ENCODE results near the gene SEPTIN5.

DNA sequence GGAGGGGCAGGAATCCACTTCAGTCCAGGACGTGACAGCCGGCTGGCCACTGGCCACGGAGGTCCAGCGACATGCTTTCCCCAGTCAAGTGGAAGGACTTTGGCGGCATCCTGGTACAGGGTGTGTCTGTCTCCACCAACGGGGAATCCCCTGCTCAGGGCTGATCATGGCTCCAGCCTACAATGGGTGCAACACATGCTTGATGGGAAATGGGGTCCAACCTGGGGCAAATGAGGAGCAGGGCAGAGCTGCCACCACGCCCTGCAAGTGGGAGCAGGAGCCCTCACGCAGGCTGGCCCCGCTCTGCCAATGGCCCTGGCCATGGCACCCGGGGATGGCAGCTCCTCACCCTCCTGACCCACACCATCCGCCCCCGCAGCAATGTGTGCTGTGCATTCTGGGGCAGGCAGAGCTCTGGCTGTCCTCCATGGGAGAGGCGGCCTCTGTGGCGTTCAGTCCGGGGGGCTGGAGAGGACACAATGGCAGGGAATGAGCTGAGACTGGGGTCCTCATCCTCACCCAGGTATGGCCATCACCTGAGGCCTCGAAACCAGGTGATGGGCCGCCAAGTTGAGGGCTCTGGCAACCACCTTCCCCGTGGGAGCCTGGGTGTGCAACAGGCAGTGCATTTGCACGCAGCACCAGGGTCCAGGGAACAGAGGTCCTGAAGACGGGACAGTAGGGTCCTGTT, 5.8 kb upstream of the SEPTIN5 start:
- TF ChIP-seq CTCF (conservative IDR thresholded peaks at IDR 0.05; ENCODE audit: low read depth, low read length) (no peak), EZH2 (IDR thresholded peaks at IDR 0.05; ENCODE audit: borderline replicate concordance, low read depth, low read length, poor library complexity, severe bottlenecking) (no peak)

Measured in A673 (cell line).